Activated CD4-positive, CD25-positive, alpha-beta regulatory T cell (primary cell): ENCODE data around the gene IL10.

Experiments used
- DNase-seq, 4 experiments: peaks; one replicate each; lab custom pipeline; 2025; lab: John Stamatoyannopoulos, UW

The IL10 gene

GRCh38 chr1:206772243-206772937 is at the start of gene IL10:
TSS of gene IL10 (minus strand) at chr1:206772494. CDS start at chr1:206772435, 59 bp downstream.
- DNase-seq, result no peak

- no peak for DNase-seq
Observed at GRCh38 chr1:206821493-206821892, 49.2 kb upstream of the IL10 start.

GRCh38 chr1:206816390-206817287 is 44.3 kb upstream of the IL10 start:
- DNase-seq, result no peak

GRCh38 chr1:206814716-206815341 is 42.5 kb upstream of the IL10 start:
- DNase-seq, result no peak

GRCh38 chr1:206812471-206812870 is 40.2 kb upstream of the IL10 start:
- DNase-seq, result no peak

DNA sequence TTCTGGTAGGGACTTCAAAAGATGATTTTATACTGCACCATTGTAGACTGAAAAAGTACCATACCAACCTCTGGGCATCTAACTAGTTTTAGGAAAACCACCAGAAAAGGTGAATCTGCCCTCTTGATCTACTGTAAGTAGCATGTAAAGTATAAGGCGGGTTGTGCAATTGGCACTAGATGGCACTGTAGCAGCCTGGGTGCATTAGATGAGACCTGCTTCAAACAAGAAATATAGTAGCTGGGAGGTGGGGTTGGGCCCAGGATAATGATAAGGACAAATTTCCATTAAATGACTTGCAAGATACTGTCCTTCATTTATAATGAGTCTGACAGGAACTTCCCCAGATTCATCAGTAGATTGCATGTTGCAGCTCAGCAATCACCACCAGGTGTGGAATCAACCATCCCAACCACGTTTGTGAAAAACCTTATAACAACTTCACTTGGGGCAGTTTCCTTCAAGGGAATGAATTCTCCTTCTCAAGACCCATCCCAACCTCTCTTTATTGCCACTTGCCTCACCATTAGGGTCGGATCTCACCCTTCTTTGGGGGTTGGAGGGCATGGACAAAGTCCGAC is 37.3 kb upstream of the IL10 start:
- DNase-seq, result no peak

GRCh38 chr1:206808615-206809014 is 36.3 kb upstream of the IL10 start:
- DNase-seq, result no peak

DNA sequence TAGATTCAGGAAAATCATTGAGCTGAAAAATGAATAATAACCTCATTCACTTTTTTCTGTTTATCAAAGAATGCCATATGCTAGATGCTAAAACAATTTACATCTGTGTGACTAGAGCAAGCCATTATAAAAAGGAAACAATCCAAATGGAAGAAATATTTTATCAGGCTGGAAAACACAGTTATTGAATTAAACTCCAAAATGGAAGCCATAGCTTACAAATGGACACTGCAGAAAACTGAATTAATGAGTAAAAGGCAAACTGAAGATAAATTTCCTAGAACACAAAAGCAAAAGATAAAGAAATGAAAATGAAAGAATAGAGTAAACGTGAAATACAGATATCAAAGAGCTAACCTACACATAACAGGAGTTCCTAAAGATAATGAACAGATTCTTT is 33.1 kb upstream of the IL10 start:
- DNase-seq, result no peak

- no peak for DNase-seq
Observed at GRCh38 chr1:206804156-206804737, 32.0 kb upstream of the IL10 start.

- peak; percentile 21 to 58 (median 53) for DNase-seq
Observed at GRCh38 chr1:206803221-206803730, 31.0 kb upstream of the IL10 start.

- no peak for DNase-seq
Observed at GRCh38 chr1:206802401-206802800, 30.1 kb upstream of the IL10 start.

DNA sequence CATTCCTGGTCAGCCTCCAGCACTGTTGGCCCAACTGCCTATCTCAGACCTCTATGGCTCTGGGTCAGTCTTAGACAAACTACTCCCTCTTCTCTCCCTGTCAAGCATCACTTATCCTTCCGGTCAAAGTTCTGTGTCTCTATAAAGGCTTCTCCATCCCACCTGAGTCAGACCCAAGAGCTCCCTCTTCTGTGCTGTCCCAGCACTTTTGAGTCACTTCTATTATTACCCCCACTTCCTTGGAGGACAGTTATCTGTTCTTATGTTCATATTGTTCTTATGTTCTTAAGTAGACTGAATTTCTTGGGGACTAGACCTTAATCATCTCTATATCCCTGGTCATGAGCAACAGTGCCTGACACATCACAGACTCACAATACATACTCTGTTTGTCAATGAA is 29.2 kb upstream of the IL10 start:
- DNase-seq, result no peak

DNA sequence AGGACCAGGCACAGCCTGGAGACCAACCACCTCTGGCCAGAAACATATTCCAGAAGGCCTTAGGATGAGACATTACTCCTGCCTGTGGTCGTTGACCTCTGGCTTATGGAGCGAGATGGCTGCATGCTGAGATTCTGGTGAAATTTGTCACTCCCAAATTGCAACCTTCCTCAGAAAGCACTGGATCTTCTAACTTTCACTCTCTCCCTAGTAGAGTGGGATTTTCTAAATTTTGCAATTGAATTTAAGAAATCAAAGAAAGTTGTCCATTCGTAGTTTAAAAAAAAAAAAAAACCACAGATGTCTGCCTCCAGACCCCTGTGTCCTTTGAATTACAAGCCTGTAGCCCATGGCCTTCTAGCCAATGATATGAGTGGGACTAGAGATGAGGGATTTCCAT is 28.6 kb upstream of the IL10 start:
- DNase-seq, result no peak

GRCh38 chr1:206800411-206800810 is 28.1 kb upstream of the IL10 start:
- DNase-seq, result no peak

GRCh38 chr1:206799311-206799710 is 27.0 kb upstream of the IL10 start:
- no peak for DNase-seq

- DNase-seq, result no peak
Observed at GRCh38 chr1:206798384-206798996, 26.2 kb upstream of the IL10 start.

DNA sequence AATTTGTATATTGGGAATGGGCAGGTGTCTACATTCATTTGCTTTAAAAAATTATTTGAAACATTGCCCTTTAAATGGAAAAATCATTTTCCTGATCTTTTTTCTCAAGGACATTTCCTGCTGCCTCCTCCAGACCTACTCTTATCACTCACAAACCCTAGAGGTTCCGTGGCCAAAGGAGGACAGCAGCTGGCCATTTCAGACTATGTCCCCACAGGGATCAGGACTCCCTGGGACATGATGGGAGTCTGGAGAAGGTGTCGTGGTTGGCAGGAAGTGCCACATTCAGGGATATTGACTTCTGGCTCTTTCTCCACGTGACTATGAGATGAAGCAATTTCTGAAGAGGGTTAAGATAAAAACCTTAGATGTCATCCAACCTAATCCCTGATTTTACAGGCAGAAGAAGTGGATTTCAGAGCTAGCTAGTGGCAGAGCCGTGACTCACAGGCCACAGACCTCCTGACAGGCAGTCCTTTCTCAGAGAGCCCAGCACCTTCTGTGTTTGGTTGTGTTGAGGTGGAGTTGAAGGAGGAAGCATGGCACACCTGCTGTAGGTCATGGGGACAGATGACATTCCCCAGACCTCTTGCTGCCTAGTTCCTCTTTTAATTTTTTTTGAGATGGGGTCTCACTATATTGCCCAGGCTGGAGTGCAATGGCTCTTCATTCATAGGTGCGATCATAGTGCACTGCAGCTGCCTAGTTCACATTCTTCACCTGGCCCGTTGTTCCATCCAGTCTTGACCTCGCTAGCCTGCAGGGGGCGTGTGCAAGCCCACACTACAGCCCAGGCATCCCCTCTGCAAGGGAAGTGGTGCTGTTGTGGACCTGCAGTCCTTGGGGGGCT is 25.5 kb upstream of the IL10 start:
- DNase-seq, result no peak

DNA sequence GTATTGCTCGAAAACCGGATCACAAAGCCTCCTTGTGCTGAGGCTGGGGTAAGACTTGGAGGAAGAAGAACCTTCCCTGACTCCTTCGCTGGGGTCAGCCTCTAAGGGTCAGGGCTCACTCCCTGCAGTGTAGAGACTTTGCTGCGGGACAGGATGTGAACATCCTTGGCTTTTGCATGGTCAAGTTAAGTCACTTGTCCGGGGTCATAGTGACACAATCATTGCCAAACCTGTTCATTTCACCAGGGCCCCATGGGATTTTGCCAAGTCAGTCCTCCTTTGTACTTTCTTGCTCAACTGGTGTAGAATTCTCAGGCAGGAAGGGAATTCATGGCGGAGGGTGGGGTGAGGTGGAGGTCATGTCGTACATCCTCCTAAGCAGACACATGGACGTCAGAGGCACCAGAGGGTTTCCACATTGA is 24.7 kb upstream of the IL10 start:
- DNase-seq, result no peak

GRCh38 chr1:206796116-206796515 is 23.8 kb upstream of the IL10 start:
- DNase-seq, result no peak

GRCh38 chr1:206794294-206794908 is 22.1 kb upstream of the IL10 start:
- DNase-seq, result no peak
